HUDEP-2 (cell line): ENCODE measurements around the gene PRM2.
A peak's percentile ranks its signal among the peaks of the same experiment; 100 is the strongest.
"Not testable (repeated sequence)": the region's sequence is repeated elsewhere in the genome, so short reads cannot be mapped to it uniquely, and the experiment has no call there.

Experiments used
- DNase-seq, 76 experiments: peaks; one replicate each; lab custom pipeline; 2025; ENCODE audit not compliant: unreplicated experiment in 76 of 76; lab: John Stamatoyannopoulos, UW

Gene PRM2

DNA sequence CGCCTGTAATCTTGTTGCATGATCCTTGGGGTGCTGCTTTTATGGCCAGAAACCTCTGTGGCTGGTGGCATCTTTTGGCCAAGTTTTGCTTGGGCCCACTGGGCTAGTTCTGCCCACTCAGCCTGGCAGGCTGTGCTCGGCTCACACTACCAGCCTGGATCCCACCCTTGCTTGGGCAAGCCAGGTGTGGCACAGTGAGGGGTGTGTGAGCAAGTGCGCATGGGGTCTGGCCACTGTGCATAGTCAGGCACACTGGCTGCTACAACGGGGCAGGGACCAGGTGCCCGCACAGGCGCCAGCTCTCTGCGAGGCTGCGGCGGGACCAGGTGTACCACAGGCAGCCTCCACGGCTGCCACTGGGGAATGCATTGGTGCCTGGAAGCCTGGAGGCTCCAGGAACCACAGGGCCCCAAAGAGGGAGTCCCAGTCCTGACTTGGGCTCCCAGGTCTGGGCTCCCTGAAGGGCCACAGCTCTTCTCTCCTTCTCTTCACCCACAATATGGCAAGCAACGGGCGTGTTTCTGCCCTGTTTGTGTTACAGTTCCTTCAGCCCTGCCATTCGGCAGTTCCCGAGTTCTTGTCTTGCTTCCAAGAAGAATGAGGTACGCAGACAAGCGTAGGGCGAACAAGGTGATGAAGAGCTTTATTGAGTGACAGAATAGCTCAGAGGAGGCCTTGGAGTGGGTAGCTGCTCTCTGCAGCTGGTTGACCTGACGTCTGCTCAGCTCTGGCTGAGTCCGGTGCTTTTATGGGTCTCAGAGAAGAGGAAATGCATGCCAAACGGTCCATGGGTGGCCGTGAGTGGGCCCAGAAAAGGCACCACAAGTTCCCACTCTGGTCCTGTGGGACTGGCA lies 31.6 kb upstream of the PRM2 start:
- DNase-seq: no peak

DNA sequence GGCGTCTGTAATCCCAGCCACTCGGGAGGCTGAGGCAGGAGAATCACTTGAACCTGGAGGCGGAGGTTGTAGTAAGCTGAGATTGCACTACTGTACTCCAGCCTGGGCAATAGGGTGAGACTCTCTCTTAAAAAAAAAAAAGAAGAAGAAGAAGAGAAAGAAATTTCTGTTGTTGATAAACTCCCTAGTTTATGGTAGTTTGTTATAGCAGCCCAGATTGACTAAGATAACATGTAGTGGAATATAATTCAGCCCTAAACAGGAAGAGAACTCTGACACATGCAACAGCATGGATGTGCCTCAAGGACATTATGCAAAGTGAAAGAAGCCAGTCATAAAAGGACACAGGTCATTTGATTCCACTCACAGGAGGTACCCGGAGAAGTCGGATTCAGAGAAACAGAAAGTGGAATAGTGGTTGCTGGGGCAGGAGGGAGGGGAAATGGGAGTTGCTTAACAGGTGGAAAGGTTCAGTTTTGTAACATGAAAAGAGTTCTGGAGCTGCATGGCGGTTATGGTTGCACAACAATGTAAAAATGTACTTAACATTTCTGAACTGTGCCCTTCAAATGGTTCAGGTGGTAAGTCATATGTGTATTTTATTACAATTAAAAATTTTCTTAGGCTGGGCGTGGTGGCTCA lies 30.8 kb upstream of the PRM2 start:
- DNase-seq: no peak

DNA sequence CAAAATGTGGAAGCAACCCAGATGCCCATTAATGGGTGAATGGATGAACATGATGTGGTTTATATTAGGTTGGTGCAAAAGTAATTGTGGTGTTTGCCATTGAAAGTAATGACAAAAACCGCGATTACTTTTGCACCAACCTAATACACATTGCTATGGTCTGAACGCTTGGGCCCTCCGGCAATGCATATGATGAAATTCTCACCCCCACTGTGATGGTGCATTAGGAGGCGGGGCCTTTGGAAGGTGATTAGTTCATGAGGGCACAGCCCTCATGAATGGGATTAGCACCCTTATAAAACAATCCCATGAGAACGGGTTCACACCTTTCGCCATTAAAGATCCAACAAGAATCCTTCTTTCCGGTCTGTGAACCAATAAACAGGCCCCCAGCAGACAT lies 30.1 kb upstream of the PRM2 start:
- DNase-seq: no peak

DNA sequence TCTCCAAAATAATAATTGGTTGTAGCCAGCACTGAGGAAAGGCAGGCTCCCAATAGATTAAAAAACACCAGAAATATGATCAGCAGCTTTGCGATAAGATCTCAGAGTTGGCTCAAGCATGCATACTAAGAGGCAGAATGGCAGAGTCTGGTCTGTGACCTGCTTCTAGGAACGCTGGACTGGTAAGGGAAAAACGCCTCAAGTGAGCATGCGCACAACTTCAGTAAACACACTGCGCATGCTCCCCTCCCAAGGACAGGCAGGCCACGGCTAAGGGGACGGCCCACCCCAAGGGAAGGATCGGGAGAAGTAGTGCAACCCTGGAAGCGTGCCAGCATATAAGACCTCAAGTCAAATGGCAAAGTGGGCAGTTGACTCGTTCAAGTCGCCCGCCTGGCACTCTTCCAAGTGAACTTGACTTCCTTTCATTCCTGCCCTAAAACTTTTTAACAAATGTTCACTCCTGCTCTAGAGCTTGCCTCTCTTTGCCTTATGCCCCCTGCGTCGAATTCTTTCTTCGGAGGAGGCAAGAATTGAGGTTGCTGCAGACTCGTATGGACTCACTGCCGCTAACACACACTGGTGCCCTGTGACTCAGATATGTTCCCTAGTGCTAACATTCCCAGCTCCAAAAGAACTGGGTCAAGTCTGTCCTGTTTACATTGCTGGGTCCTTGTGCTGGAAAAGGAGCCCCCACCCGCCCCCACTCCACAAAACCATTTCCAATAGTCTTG lies 27.3 kb upstream of the PRM2 start:
- peak in 1 of 76 experiments; percentile 23 for DNase-seq

DNA sequence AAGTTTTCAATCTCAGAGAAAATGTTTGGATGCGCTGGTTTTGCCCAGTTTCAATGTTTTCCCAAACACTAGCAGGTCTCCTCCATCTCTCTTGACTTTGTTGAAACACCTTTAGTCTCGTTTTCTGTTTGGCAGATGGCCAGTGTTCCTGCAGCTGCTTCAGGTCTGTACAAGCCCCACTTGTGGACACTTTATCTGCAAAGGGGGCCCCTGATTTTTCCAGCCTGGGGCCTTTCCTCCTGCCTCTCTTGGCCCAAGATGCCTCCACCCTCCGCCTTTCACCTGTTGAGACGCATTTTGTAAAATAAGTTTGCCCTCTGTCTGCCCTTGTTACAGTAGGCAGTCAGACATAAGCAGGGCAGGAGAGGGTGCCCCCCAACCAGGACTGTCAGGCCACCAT lies 26.7 kb upstream of the PRM2 start:
- DNase-seq: no peak

DNA sequence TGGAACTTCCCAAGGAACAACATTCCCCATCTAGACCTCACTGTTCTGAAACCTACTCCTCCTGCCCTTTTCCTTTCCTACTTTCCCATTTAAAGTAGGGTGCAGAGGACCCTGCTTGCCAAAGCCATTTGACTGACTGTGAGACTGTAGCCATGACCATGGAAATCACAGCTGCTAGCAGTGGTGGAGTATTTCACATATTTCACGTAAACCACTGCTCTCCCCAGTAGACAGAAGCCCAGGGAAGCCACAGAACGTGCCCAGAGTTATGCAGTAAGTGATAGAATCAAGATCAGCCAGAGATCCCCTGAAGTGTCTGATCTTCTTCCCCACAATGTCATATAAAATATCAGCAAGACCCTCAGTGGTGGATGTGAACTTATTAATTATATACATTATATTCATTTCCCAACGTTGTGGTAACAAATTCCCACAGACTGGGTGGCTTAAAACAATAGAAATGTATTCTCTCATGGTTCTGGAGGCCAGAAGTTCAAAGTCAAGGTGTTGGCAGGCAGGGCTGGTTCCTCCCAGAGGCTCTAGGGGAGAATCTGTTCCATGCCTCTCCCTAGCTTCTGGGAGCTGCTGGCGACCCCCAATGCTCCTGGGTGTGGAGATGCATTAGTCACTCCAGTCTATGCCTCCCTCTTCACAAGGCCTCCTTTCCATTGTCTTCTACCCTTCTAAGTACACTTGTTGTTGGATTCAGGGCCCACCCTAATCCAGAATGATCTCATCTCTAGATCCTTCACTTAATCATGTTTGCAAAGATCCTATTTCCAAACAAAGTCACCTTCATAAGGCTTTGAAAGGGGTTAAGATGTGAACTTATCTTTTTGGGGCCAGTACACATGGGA lies 25.6 kb upstream of the PRM2 start:
- DNase-seq: no peak

DNA sequence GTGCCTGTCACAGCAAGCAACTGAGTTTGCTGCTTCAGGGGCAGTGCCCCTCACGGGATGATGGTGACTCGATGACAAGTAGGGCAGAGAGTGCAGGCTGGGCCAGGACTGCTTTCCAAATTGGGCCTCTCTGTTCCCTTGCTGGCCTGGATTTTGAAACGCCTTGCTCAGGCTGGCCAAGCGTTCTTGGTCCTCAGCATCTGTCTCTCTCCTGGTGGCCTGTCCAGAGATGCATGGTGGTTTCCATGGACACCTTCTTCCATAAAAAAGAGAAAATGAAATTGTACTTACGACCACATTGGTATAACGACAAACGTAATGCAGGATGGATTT lies 24.2 kb upstream of the PRM2 start:
- no peak for DNase-seq

DNA sequence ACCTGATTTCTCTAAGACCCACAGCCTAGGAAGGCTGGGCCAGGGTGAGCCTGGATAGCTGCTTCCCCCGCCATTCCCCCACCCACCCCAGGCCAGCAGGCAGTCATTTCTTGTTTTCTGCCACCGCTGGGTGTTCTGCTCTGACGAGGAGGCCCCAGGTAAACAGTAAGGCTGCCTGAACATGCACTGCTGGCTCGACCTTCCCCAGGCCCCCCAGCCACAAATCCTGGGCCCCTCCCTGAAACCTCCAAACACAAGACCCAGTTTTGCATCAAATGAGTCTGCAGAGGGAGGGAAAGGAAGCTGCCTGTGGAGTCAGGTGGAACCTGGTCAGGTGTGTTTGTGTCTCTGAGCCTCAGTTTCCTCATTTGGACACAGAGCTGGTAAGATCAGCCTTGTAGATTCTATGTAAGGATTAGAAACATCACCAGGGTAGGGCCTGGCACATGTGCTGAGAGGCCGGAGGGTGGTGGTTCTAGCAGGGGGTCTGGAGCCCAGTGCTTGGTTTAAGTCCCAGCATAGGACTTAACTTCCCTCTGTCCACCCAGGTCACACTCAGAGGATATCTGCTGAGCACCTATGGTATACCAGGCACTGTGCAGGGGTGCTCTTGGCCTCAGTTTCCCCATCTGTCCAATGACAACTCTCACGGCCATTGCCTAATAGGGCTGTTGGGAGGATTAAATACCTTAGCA lies 23.7 kb upstream of the PRM2 start:
- no peak for DNase-seq

DNA sequence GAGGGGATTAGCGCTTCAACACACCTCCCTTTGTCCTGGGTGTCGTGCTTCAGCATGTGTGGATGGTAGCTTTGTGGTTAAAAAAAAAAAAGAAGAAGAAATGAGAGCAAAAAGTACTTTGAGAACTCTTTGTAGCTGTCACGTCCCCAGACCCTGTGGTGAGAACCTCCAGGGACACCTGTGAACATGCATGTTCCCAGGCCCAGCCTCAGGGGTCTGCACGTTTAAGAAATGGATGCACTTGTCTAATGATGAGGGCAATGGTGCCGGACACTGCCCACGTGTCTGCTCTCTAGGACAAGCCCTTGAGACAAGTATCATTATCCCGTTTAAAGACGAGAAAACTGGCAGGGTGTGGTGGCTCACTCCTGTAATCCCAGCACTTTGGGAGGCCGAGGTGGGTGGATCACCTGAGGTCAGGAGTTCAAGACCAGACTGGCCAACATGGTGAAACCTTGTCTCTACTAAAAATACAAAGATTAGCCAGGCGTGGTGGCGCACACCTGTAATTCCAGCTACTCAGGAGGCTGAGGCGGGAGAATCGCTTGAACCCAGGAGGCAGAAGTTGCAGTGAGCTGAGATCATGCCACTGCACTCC lies 22.8 kb upstream of the PRM2 start:
- DNase-seq: not testable (repeated sequence)

DNA sequence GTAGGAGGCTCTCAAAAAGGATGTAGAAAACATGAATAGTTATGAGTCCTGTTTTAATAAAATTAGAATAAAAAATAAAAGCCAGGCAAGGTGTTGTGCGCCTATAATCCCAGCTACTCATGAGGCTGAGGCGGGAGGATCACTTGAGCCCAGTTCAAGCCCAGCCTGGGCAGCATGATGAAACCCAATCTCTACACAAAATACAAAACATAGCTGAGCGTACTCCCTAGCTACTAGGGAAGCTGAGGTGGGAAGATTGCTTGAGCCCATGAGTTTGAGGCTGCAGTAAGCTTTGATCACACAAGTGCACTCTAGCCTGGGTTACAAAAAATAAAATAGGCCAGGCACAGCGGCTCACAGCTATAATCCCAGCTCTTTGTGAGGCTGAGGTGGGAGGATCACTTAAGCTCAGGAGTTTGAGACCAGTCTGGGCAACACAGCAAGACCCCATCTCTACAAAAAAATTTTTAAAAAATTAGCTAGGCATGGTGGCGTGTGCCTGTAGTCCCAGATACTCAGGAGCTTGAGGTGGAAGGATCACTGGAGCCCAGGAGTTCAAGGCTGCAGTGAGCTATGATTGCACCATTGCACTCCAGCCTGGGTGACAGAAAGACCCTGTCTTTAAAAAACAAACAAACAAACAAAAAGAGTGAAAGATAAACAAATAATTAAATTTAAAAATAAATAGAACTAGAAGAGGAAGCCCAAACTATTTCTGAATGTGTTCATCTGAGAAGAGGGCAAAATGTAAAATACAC lies 22.0 kb upstream of the PRM2 start:
- DNase-seq: no peak

DNA sequence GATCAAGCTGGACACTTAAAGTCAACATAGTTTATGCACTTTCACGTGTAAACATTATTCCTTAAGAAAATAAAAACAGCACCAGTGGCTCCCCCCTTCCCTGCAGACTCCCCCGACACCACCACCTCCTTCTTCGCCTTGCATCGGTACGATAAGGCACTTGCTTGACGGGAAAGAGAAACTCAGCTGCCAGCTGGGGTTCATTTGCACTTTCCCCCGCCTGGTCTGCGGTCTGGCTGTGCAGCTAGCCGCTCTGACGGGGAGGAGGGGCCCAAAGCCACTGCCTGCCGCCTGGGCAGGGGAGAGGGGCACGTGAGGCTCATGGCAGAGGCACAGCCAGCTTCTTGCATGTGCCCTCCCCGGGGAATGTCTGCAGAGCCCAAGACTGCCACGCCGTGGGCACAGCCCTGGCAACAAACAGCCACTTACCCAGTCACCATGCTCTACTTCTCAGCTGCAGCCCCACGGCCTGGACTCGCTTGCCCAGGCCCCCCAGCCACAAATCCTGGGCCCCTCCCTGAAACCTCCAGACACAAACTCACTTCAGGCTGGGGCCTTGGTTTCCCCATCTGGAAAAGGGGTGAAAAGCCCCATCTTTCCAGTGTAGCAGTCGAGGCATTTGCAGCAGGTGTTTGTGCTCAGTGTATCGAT lies 21.3 kb upstream of the PRM2 start:
- DNase-seq: peak in 74 of 76 experiments; percentile 7 to 87 (median 71)

DNA sequence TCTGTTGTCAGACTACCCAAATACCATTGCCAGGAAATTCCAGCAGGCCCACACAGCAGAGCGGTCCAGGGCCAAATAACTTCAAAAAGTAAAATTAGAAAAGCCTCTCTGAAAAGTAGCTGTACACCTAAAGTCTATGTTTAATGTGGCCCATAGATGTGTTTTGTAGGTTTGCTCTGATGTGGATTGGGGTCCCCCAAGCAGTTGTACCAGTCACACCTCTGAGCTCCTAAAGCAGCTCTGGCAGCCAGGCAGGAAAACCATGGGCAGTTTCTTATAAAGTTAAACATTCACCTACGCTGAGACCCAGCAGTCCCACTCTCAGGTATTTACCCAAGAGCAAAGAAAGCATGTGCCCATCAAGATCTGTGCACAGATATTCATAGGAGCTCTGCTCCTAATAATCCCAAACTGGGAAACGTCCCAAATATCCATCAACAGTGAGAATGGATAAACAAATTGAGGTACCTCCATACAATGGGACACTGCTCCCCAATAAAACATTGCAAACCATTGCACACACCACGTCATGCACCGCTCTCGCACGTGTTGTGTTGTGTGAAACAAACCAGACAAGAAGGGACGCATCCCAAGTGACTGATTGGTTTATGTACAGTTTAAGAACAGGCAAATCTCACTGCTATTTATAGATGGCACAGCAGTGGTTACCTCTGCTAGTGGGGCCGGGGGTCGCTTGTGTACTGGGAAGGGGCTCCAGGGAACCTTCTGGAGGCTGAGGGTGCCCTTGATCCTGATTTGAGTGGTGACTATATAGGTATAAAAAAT lies 20.6 kb upstream of the PRM2 start:
- DNase-seq: no peak

DNA sequence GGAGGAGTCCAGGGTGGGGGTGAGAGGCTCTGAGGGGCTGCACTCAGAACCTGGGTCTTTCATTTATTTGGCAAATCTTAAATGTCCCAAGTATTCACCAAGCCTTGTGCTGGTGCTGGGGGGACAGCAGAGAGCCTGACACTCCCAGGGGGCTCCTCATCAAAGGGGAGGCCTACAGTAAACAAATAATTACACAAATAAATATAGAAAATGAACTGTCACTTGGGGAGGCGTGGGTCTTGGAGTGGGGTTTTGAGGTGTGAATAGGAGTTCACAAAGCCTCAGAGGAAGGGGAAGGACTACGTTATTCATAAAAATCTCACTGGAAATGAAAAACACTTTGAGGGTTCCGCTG lies 20.0 kb upstream of the PRM2 start:
- no peak for DNase-seq

DNA sequence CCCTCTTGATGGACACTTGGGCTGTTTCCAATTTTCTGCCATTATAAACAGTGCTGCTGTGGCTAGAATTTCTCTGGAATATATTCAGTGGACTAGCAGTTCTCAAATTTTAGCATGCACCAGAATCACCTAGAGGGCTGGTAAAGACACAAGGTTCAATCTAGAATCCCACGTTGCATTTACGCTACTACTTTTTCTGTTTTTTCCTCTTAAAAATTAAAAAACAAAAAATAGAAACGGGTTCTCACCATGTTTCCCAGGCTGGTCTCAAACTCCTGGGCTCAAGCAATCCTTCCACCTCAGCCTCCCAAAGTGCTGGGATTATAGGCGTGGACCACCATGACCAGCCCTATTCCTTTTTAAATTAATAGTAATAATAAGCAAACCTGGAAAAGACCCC lies 19.4 kb upstream of the PRM2 start:
- DNase-seq: no peak

DNA sequence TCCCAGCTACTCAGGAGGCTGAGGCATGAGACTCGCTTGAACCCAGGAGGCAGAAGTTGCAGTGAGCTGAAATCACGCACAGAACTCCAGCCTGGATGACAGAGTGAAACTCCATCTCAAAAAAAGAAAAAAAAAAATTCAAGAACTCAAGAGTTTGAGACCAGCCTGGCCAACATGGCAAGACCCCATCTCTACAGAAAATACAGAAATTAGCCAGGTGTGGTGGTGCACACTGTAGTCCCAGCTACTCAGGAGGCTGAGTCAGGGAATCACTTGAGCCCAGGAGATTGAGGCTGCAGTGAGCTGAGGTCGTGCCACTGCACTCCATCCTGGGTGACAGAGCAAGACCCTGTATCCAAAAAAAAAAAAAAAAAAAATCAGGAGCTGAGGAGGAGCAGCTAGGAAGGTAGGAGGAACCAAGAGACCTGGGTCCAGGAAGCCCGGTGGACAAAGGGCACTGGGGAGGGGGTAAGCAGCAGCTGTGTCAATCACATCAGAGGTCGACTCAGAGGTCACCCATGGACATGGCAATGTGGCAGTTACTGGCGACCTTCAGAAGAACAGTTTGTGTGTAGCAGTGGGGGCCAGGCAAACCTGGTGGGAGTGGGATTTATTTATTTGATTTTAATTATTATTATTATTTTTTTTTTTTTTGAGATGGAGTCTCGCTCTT lies 15.9 kb upstream of the PRM2 start:
- no peak for DNase-seq

DNA sequence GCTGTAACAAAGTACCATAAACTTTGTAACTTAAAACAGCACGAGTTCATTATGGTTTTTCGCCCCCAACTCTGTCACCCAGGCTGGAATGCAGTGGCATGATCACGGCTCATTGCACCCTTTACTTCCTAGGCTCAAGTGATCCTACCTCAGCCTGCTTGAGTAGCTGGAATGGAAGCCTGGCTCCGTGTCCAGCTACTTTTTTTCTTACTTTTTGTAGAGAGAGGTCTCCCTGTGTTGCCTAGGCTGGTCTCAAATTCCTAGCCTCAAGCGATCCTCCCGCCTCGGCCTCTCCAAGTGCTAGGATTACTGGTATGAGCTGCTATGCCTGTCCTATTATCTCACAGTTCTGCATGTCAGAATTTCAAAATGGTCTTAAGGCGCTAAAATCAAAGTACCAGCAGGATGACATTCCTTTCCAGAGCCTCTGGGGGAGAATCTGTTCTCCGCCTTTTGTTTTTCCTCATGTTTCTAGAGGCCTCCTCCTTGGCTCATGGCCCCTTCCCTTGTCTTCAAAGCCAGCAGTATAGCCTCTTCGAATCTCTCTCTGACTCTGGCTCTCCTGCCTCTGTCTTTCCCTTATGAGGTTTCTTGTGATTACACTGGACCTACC lies 14.9 kb upstream of the PRM2 start:
- DNase-seq: no peak
